Gastroesophageal sphincter (tissue), 3 donors: Measurements from ENCODE around the gene MAP4K4.

ENCODE experiments used
- POLR2A ChIP-seq, 2 donors: fragments of 450-650 bp; IDR thresholded peaks; one replicate each; pipeline ENCODE4 v1.6.1; 2017; ENCODE audit warnings: antibody characterized with exemption in 2 of 2, mild to moderate bottlenecking in 2 of 2, moderate library complexity in 1 of 2
- POLR2AphosphoS5 ChIP-seq: sonication (generic); formaldehyde crosslinking; IDR thresholded peaks from one replicate; pipeline ENCODE4 v1.6.1; 2017; ENCODE audit warnings: antibody characterized with exemption
- TF ChIP-seq, protein P1 (sequence below), 4 experiments: fragments of 200-600 bp in 2 of 4; fragments of 450-650 bp in 2 of 4; sonication (generic) in 1 of 4; IDR thresholded peaks; one replicate each; pipeline ENCODE4 v1.5.1; 2017 to 2019; ENCODE audit warnings: antibody characterized with exemption in 4 of 4, mild to moderate bottlenecking in 2 of 4, moderate library complexity in 2 of 4

DNA sequence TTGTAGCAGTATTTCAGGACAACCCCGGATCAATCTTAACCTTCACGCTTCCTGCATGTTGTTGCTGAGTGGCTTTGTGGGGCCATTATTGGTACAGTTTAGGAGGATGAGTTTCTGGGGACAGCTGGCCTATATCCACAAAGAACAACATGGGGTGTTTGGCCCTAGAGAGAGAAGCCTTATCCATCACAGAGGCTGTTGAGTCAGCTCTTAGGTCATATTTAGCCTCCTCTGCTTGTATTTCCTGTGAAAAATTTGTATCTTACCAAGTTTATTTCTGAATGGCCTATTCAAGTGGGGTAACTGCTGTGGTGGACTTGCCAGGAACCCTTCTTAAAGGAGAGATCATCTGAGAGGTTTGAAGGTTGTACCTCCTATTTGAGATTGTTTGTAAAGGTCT, 77.6 kb downstream of the MAP4K4 start:
- TF ChIP-seq POLR2A (IDR thresholded peaks at IDR 0.05) (no peak), POLR2AphosphoS5 (no peak)
- TF ChIP-seq, protein P1, sequence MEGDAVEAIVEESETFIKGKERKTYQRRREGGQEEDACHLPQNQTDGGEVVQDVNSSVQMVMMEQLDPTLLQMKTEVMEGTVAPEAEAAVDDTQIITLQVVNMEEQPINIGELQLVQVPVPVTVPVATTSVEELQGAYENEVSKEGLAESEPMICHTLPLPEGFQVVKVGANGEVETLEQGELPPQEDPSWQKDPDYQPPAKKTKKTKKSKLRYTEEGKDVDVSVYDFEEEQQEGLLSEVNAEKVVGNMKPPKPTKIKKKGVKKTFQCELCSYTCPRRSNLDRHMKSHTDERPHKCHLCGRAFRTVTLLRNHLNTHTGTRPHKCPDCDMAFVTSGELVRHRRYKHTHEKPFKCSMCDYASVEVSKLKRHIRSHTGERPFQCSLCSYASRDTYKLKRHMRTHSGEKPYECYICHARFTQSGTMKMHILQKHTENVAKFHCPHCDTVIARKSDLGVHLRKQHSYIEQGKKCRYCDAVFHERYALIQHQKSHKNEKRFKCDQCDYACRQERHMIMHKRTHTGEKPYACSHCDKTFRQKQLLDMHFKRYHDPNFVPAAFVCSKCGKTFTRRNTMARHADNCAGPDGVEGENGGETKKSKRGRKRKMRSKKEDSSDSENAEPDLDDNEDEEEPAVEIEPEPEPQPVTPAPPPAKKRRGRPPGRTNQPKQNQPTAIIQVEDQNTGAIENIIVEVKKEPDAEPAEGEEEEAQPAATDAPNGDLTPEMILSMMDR (IDR thresholded peaks at IDR 0.05), result no peak
